Hepatocyte (in vitro differentiated cells): Measurements from ENCODE around the gene HDGFL2. TPM values are rescaled to one million over a fixed set of nuclear protein-coding genes. Genes with fewer than 3 reads are reported as not detected.

Source experiments
- DNase-seq: peaks from one replicate; pipeline ENCODE4 v3.0.0-alpha.2; 2016; ENCODE audit warnings: low spot score
- H2AFZ ChIP-seq: fragments of 200-600 bp; sonication (generic); 2 replicates; pipeline ENCODE4 v1.6.0; 2016; ENCODE audit warnings: antibody characterized with exemption, mild to moderate bottlenecking
- H3K27ac ChIP-seq: fragments of 200-600 bp; sonication (generic); 2 replicates; pipeline ENCODE4 v1.5.1; 2016; ENCODE audit warnings: mild to moderate bottlenecking
- H3K27me3 ChIP-seq: fragments of 200-600 bp; sonication (generic); 2 replicates; pipeline ENCODE4 v1.6.1; 2016
- H3K36me3 ChIP-seq: fragments of 200-600 bp; sonication (generic); replicated peaks from 2 replicates; pipeline ENCODE4 v1.5.1; 2016; ENCODE audit warnings: low read depth; ENCODE audit not compliant: insufficient read depth
- H3K4me1 ChIP-seq: fragments of 200-600 bp; sonication (generic); 2 replicates; pipeline ENCODE4 v1.5.1; 2016; ENCODE audit warnings: mild to moderate bottlenecking, moderate library complexity; ENCODE audit not compliant: insufficient read depth
- H3K4me2 ChIP-seq: fragments of 200-600 bp; sonication (generic); 2 replicates; pipeline ENCODE4 v1.6.0; 2016
- H3K4me3 ChIP-seq: fragments of 200-600 bp; sonication (generic); 2 replicates; pipeline ENCODE4 v1.5.1; 2016; ENCODE audit warnings: mild to moderate bottlenecking
- H3K79me2 ChIP-seq: fragments of 200-600 bp; sonication (generic); 2 replicates; pipeline ENCODE4 v1.6.0; 2017; ENCODE audit warnings: mild to moderate bottlenecking
- H3K9me2 ChIP-seq: fragments of 200-600 bp; sonication (generic); replicated peaks from 2 replicates; pipeline ENCODE4 v1.6.0; 2017; ENCODE audit warnings: mild to moderate bottlenecking; ENCODE audit not compliant: insufficient read depth
- H3K9me3 ChIP-seq: fragments of 200-600 bp; sonication (generic); 2 replicates; pipeline ENCODE4 v1.5.1; 2016; ENCODE audit warnings: low read depth, mild to moderate bottlenecking
- H4K20me1 ChIP-seq: fragments of 200-600 bp; sonication (generic); 2 replicates; pipeline ENCODE4 v1.6.0; 2016; ENCODE audit warnings: mild to moderate bottlenecking; ENCODE audit not compliant: insufficient read depth, poor library complexity, severe bottlenecking
- CTCF ChIP-seq: fragments of 200-600 bp; sonication (generic); IDR thresholded peaks from 2 replicates; pipeline ENCODE4 v1.5.1; 2016; ENCODE audit warnings: antibody characterized with exemption, mild to moderate bottlenecking; ENCODE audit not compliant: poor library complexity
- EZH2 ChIP-seq: fragments of 200-600 bp; sonication (generic); IDR thresholded peaks from 2 replicates; pipeline ENCODE4 v1.6.1; 2016; ENCODE audit warnings: antibody characterized with exemption, mild to moderate bottlenecking, borderline replicate concordance
- EZH2phosphoT487 ChIP-seq: fragments of 200-600 bp; sonication (generic); IDR thresholded peaks from one replicate; pipeline ENCODE4 v1.6.1; 2018; ENCODE audit warnings: antibody characterized with exemption, mild to moderate bottlenecking, low read depth, moderate library complexity; ENCODE audit not compliant: unreplicated experiment, severe bottlenecking
- WGBS: methylation state at CpG from one replicate; pipeline ENCODE4 v1.1.6; 2016; ENCODE audit warnings: low lambda C conversion rate; ENCODE audit errors: missing lambda C conversion rate; 5-methylcytosine and 5-hydroxymethylcytosine counted together
- polyA plus RNA-seq: library from polyadenylated mRNA; unstranded; fragments of >200 nt; fragmentation: Nextera tagmentation; extraction: Ambion mirVana; gene quantifications from 2 replicates; pipeline ENCODE4 v1.2.1, GENCODE V29; 2016
- total RNA-seq: library from RNA; depleted of rRNA; stranded (reverse); fragments of >200 nt; gene quantifications from 2 replicates; pipeline ENCODE4 v1.2.3, GENCODE V29; 2014

Gene HDGFL2
- total and polyA plus RNA-seq, 2 experiments from 2014 or later: 50.3 to 73.2 TPM

GRCh38 chr19:4431296-4431695 lies 40.8 kb upstream of the HDGFL2 start:
- H3K9me2 ChIP-seq: no peaks in the 10 kb centered on the region
- no peak overlapping the region for H3K27ac ChIP-seq
- H2AFZ ChIP-seq: no peak overlapping the region
- H4K20me1 ChIP-seq: no peaks in the 10 kb centered on the region
- no peaks in the 10 kb centered on the region for H3K36me3 ChIP-seq
- H3K4me1 ChIP-seq: no peaks in the 10 kb centered on the region
- 90% methylated on average over 9 of the region's 9 CpGs for WGBS
- no peaks in the 10 kb centered on the region for H3K9me3 ChIP-seq
- H3K79me2 ChIP-seq: no peaks in the 10 kb centered on the region
- no peak for TF ChIP-seq EZH2
- no peak for TF ChIP-seq EZH2phosphoT487
- TF ChIP-seq CTCF: no peak
- no peak overlapping the region for H3K4me2 ChIP-seq
- no peak for DNase-seq
- no peak overlapping the region for H3K4me3 ChIP-seq
- no peaks in the 10 kb centered on the region for H3K27me3 ChIP-seq

- Histone ChIP-seq H3K27ac (no peak overlapping the region), H3K36me3 (no peaks in the 10 kb centered on the region)
- 95% methylated on average over 26 of the region's 26 CpGs for WGBS
Observed at GRCh38 chr19:4431808-4432674, 40.1 kb upstream of the HDGFL2 start.

GRCh38 chr19:4432918-4433506 lies 39.1 kb upstream of the HDGFL2 start:
- Histone ChIP-seq H3K79me2 (no peaks in the 10 kb centered on the region), H3K9me3 (no peaks in the 10 kb centered on the region), H3K4me3 (no peak overlapping the region), H2AFZ (no peak overlapping the region), H3K9me2 (no peaks in the 10 kb centered on the region), H4K20me1 (no peaks in the 10 kb centered on the region), H3K4me2 (no peak overlapping the region), H3K27me3 (no peaks in the 10 kb centered on the region), H3K27ac (no peak overlapping the region), H3K36me3 (no peaks in the 10 kb centered on the region), H3K4me1 (no peaks in the 10 kb centered on the region)
- TF ChIP-seq CTCF: no peak
- no peak for TF ChIP-seq EZH2phosphoT487
- no peak for TF ChIP-seq EZH2
- WGBS: 96% methylated on average over 19 of the region's 28 CpGs
- DNase-seq: no peak

More at GRCh38 chr19:4431808-4432674, 40.1 kb upstream of the HDGFL2 start:
- Histone ChIP-seq H3K4me2 (no peak overlapping the region), H3K9me2 (no peaks in the 10 kb centered on the region), H3K27me3 (no peaks in the 10 kb centered on the region), H3K4me3 (no peak overlapping the region), H2AFZ (no peak overlapping the region), H3K9me3 (no peaks in the 10 kb centered on the region), H4K20me1 (no peaks in the 10 kb centered on the region), H3K79me2 (no peaks in the 10 kb centered on the region), H3K4me1 (no peaks in the 10 kb centered on the region)
- TF ChIP-seq CTCF: no peak
- TF ChIP-seq EZH2phosphoT487: no peak
- no peak for TF ChIP-seq EZH2
- DNase-seq: no peak
